HT-29 (cell line): Measurements from ENCODE around the gene GFPT1. TPM values are rescaled to one million over a fixed set of nuclear protein-coding genes. Genes with fewer than 3 reads are reported as not detected.

Experiments
- DNase-seq: peaks from one replicate; pipeline ENCODE4 v3.0.0-alpha.2; 2015; ENCODE audit warnings: low spot score
- total RNA-seq: library from RNA; depleted of rRNA; stranded (reverse); fragments of >200 nt; shearing (Covaris generic); gene quantifications from 2 replicates; pipeline ENCODE4 v1.2.3, GENCODE V29; 2014

GFPT1 gene
- total RNA-seq, 1 experiment from 2014 or later: 20.5 TPM

DNA sequence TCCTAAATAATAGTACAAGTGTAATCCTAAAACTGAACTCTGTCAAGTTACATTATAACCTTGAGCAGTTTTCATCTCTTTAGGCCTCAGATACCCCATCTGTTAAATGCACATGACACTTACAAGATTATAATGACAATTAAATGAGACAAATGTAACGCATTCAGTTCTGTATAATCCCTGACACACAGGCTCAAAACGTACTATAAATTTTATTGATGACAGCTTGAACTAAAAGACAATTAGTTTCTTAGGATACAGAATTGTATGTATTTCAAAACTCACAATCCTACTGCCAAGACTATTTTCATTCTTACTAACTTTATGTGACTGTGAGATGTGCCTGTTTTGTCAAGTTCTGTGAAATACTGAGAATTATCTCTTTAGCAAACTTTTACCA, 56.2 kb downstream of the GFPT1 start:
- no peak for DNase-seq

- DNase-seq: no peak
These were observed 64.4 kb downstream of the GFPT1 start for GRCh38 chr2:69322631-69323030.

DNA sequence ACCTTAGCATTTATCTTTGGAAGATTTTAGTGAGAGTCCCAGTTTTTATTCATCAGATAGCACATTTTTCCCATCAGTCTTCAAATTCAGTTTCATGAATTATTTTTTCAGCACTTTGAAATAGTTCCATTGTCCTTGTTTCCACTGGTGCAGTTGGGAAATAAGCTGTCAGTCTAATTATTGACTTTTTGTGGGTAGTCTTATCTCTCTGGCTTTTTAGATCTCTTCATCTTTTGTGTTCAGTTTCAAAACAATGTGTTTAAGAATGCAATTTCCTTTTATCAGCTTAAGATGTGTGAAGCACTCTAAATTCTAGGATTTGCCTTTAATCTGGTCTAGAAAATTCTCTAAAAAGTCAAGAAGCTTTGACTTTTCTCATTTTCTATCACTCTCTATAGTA, 70.5 kb downstream of the GFPT1 start:
- no peak for DNase-seq

DNA sequence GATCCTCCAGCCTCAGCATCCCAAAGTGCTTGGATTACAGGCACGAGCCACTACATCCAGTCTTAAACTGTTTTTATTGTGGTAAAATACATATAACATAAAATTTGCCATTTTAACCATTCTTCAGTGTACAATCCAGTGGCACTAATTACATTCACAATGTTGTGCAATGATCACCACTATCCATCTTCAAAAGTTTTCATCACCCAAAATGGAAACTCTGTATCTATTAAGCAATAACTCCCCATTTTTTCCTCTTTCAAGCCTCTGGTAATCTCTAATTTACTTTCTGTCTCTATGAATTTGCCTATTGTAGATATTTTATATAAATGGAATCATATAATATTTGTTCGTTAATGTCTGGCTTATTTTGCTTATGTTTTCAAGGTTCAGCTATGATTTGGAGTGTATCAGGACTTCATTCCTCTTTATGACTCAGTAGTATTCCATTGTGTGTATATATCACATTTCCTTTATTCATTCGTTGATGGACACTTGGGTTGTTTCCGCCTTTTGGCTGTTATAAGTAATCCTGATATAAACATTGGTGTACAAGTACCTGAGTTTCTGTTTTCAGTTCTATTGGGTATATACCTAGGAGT, 71.8 kb downstream of the GFPT1 start:
- DNase-seq: no peak

GRCh38 chr2:69311024-69311416, 76.0 kb downstream of the GFPT1 start:
- no peak for DNase-seq

GRCh38 chr2:69310111-69311023, 76.7 kb downstream of the GFPT1 start:
- DNase-seq: peak; percentile 45

GRCh38 chr2:69309351-69310110, 77.5 kb downstream of the GFPT1 start:
- DNase-seq: peak; percentile 90

- no peak for DNase-seq
These were observed 78.7 kb downstream of the GFPT1 start for GRCh38 chr2:69308338-69308737.

GRCh38 chr2:69307579-69308064, 79.4 kb downstream of the GFPT1 start:
- DNase-seq: no peak

GRCh38 chr2:69306822-69307578, 80.0 kb downstream of the GFPT1 start:
- DNase-seq: peak; percentile 70

DNA sequence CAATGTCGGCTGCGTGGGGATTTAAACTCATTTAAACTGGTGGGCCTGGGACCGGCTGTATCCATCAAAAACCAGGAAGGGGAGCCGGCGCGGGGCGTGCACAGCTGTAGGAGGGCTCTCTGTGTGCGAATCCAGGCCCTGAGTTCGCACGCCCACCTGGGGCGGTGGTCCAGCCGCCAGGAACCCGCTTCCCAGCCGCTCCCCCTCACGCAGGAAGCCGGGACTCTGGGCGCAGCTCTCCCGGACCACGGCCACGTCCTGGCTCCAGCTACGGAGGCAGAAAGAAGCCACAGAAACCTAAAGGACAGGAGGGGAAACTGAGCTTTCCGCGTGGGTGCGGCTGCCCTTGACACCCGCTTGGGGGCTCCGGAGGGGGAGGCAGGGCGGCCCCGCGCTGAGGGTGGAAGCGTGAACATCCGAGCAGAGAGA, 80.6 kb downstream of the GFPT1 start:
- DNase-seq: no peak

DNA sequence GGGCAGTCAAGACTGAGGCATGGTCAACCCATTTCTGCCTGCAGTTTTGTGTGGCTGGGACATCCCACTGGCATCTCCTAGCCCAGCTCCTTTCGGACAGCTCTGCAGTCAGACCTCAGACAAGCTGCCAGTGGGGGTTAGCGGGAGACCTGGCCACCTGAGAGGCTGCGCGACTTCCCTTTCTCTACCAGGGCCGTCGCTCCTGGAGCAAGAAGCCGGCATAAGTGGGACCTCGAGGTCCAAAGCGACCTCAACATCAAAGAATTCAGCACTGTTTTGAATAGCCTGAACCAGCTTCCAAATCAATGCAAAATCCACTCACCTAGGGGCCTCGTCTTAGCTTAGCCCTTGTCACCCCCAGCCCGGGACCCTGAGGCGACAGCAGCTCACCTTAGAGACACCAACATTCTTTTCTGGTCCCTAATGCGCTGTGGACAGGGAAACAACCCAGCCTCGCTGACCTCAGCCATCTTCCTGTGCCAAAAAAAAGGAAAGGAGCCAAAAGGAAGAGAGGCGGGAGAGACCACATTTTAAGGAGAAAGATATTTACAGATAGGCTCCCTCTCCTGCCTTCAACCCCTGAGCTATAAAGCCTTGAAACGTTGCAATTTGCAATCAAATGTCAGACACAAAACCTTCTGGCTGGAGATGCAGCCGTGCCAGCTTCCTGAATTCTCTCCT, 81.2 kb downstream of the GFPT1 start:
- no peak for DNase-seq

GRCh38 chr2:69305166-69305565, 81.9 kb downstream of the GFPT1 start:
- DNase-seq: no peak

GRCh38 chr2:69304656-69305055, 82.4 kb downstream of the GFPT1 start:
- no peak for DNase-seq

DNA sequence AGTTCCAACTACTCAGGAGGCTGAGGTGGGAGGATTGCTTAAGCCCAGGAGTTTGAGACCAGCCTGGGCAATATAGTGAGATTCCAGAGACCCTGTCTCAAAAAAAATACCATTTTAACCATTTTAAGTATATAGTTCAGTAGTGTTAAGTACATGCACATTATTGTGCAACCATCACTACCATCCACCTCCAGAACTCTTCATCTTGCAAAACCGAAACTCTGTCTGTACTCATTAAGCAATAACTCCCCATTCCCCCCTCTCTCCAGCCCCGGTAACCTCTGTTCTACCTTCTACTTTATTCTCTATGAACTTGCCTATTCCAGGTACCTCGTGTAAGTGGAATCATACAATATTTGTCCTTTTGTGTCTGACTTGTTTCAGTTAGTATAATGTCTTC, 86.4 kb downstream of the GFPT1 start:
- no peak for DNase-seq

DNA sequence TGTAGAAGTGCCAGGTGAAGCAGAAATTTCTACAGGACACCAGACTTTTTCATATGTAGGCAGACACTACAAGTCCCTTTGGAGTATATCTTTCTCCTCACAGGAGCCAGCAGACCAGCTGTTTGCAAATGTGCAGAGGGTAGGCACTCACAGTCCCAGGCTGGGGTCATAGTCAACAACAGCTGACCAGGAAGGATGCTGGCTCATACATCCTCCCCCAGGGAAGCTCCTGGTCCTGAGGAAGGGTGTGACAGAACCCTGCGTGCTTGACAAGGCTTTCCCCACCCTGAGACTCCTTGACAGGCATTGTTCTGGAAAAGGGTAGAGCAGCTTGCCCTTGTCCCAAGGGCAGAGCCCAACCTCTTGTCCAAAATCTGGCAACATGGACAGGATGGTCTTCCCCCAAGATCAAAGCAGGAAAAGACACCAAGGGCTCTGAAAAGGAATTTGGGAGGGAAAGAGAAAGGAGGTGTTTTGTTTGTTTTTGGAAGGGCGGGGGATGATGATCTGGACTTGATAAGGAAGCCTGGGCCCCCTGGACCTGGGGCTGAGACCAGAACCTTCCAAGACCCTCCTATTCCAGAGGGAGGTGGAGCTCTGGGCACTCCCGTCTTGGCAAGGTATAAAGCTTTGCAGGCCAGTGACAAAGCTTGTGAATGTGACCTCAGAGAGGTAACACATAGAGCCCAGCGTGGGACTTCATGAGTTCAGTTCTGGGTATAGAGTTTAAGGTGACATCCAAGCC, 87.1 kb downstream of the GFPT1 start:
- DNase-seq: no peak

- DNase-seq: no peak
These were observed 88.2 kb downstream of the GFPT1 start for GRCh38 chr2:69298862-69299261.

DNA sequence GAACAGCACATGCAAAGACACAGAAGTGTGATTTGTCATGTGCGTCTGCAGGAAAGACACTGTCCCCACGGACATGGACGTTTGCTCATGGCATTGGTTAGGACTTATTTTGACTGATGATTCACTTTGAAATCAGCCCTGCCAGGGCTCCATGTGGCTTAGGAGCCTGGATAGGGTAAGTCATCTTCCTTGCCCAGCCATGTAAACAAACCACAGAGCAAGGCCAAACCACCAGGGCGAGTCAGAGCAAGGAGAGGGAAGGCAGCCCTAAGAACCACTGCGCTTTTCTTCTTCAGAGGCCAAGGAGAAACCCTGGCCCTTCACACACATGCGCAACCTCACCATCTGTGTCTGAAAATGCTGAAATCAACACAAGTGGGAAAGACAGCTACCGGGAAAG, 88.8 kb downstream of the GFPT1 start:
- DNase-seq: no peak

DNA sequence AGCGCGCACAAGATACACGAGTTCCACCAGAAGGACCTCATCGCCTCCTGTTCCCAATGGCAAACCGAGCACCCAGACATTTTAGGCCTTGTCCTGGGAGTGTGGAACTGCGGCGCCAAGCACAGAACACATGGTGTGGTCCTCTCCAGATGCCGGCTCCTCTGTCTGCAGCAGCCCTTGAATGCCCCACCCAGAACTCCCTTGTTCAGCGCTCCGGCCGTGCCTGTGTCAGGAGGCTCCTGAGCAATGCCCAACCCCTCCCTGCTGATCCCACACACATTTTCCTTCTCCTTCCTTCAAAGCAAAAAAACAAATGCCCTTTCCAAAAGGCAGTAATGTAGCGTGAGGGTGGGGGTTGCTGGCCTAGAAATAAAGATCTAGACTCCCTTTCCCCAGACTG, 89.8 kb downstream of the GFPT1 start:
- DNase-seq: no peak

GRCh38 chr2:69296421-69296820, 90.6 kb downstream of the GFPT1 start:
- no peak for DNase-seq
